Measurements from ENCODE around the gene TPPP3. TPM values are rescaled to one million over a fixed set of nuclear protein-coding genes. Genes with fewer than 3 reads are reported as not detected.

Gene TPPP3
- total RNA-seq, 8 experiments from 2014 or later: 0.85 to 247 (median 33.2) TPM

DNA sequence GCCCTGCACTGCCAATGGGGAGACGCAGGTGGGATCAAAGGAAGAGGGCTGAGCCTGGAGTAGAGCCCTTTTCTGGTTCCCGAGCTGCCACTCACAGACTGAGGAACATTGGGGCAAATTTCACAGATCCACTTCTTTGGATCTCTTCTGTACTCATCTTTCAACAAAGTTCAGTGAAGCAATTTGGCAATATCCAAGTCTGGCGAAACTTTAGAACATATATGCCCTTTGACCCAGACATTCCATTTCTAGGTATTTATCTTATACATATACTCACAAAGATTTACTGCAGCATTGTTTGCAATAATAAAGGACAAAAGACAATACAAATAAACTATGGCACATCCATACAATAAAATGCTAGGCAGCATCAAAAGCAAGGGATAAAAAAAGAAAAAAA is 18.0 kb upstream of the TPPP3 start:
- in situ Hi-C loops (cut with MboI; ENCODE audit: low pct_unique_long_range_greater_than_20kb in 2 of 9, low sequenced_read_pairs in 9 of 9, unreplicated experiment in 9 of 9): loop anchor here in 4 of 9 experiments (25.0 kb wide), 3 partner anchors 149 to 474 kb away; partner anchors contain the start of genes CES2 (in 1 of the 4), CIAO2B (in 1 of the 4), FHOD1 (in 1 of the 4) and RRAD (in 1 of the 4)
- ATAC-seq (replicated peaks in 6 of 8): no peak
- Histone ChIP-seq H3K4me3 (no peak overlapping the region), H3K4me1 (replicated peaks in 1 of 2) (peaks cover 2 to 16% of the 10 kb centered on the region in 2 donors), H3K27ac (no peak overlapping the region)
- WGBS, 10 experiments: 74 to 100% (median 100%) methylated on average over 1 to 3 of the region's 3 CpGs; no CpG with 5 or more reads in 3 of the 10 experiments

- H3K27ac ChIP-seq: no peak overlapping the region
- no peak for ATAC-seq (replicated peaks in 6 of 8)
- in situ Hi-C loops (cut with MboI; ENCODE audit: low pct_unique_long_range_greater_than_20kb in 2 of 9, low sequenced_read_pairs in 9 of 9, unreplicated experiment in 9 of 9): loop anchor here in 4 of 9 experiments (25.0 kb wide), 3 partner anchors 147 to 472 kb away; partner anchors contain the start of genes CES2 (in 1 of the 4), CIAO2B (in 1 of the 4), FHOD1 (in 1 of the 4) and RRAD (in 1 of the 4)
- H3K4me3 ChIP-seq: no peak overlapping the region
- peaks cover 0 to 10% of the 10 kb centered on the region in 2 donors for H3K4me1 ChIP-seq (replicated peaks in 1 of 2)
- 80 to 100% (median 100%) methylated on average over 1 to 3 of the region's 9 CpGs; no CpG with 5 or more reads in 6 of the 10 experiments for WGBS, 10 experiments
Measured at GRCh38 chr16:67409631-67410030, 16.3 kb upstream of the TPPP3 start.

DNA sequence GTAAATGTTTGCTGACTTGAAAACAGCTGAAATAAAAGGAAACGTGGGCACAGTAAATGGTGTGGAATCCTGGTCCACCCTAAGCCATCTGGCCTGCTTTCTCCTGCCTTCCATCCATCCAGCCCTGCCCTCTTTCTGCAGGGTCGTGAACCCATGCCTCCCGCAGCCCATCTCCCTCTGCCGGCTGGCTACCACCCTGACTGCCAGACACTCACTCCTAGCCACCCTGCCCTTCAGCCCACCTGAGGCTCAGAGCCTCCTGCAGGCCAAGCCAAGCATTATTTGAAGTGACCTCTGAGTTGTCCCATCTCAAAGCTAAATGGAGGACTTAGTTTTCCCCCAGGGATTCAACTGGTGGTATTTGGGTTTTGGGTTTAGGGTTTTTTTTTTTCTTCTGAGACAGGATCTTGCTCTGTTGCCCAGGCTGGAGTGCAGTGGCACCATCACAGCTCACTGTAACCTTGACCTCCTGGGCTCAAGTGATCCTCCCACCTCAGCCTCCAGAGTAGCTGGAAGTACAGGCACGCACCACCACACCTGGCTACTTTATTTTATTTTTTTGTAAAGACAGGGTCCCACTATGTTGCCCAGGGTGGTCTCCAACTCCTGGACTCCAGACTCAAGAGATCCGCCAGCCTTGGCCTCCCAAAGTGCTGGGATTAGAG is 14.6 kb upstream of the TPPP3 start:
- WGBS, 10 experiments: 20 to 100% (median 60%) methylated on average over 1 to 4 of the region's 6 CpGs; no CpG with 5 or more reads in 4 of the 10 experiments
- ATAC-seq (replicated peaks in 6 of 8): peak in 2 of 8 experiments; percentile 25 to 65
- no peaks in the 10 kb centered on the region for H3K4me1 ChIP-seq (replicated peaks in 1 of 2)
- in situ Hi-C loops (cut with MboI; ENCODE audit: low pct_unique_long_range_greater_than_20kb in 2 of 9, low sequenced_read_pairs in 9 of 9, unreplicated experiment in 9 of 9): loop anchor here in 4 of 9 experiments (25.0 kb wide), 3 partner anchors 146 to 471 kb away; partner anchors contain the start of genes CES2 (in 1 of the 4), CIAO2B (in 1 of the 4), FHOD1 (in 1 of the 4) and RRAD (in 1 of the 4)
- no peak overlapping the region for H3K27ac ChIP-seq
- no peak overlapping the region for H3K4me3 ChIP-seq

DNA sequence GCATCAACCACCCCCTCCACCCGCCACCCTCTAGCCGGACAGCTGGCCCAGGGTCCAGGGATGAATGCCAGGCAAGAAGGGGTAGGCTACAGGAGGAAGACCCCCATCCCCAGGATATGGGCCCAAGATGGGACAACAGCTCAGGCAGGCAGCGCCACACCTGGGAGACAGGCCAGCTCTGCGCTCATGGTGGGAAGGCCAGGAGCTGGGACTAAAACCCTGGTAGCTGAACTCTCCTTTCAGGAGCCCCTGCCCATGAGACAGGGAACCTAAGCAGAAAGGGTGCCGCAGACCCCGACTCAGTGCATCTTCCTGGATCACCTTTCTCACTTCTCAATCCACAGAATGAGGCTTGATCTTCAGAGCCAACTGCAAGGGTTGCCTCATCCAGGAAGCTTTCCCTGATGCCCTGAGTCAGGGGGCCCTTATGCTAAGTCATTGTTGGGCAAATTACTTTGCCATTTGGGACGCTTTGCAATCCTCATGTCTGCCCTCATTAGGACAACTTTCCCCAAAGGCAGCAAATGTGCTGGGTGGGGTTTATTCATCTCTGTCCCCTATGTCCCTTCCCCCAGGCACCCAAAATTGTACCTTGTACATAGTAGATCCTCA is 14.0 kb upstream of the TPPP3 start:
- ATAC-seq (replicated peaks in 6 of 8): no peak
- WGBS, 10 experiments: 23 to 100% (median 91%) methylated on average over 1 to 6 of the region's 7 CpGs; no CpG with 5 or more reads in 4 of the 10 experiments
- in situ Hi-C loops (cut with MboI; ENCODE audit: low pct_unique_long_range_greater_than_20kb in 2 of 9, low sequenced_read_pairs in 9 of 9, unreplicated experiment in 9 of 9): loop anchor here in 4 of 9 experiments (25.0 kb wide), 3 partner anchors 145 to 470 kb away; partner anchors contain the start of genes CES2 (in 1 of the 4), CIAO2B (in 1 of the 4), FHOD1 (in 1 of the 4) and RRAD (in 1 of the 4)
- no peak overlapping the region for H3K4me3 ChIP-seq
- H3K4me1 ChIP-seq (replicated peaks in 1 of 2): peaks cover 0 to under 1% of the 10 kb centered on the region in 2 donors
- H3K27ac ChIP-seq: no peak overlapping the region

DNA sequence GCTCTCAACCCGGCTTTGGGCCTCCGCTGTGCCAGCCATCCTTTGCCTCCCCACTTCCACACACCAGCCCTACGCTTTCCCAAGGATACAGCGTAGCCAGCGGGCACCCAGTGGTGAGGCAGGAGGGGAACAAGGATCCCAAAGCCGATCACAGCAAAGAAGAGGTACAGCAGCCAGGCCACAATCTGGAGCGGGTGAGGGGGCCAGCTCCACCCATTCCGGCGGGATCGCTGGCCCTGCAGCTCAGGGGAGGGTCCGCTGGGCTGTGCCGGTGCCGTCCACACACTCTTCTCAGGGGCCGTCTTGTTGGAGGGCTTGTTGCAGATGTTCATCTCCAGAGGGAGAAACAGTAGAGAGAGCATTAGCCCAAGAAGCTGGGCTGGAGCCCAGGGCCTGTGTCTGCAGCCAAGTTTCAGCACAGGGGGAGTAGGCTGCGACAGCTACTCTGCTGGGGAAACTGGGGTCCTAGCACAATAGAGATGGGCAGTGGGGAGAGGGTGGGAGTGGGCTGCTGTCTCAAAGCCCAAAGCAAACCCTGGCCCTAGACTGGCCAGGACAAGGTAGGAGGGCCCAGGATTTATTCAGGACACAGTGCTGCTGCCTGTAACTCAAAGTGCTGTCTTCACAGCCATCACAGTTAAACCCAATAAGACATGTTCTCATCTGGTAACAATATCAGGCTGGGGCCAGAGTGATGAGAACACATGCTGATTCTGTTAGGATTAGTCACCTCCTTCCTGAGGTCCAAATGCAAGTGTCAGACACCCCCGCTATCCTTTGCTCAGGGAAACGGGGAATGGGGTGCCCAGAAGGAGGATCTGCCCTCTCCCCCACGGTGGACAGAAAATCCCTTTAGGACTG is 13.0 kb upstream of the TPPP3 start:
- in situ Hi-C loops (cut with MboI; ENCODE audit: low pct_unique_long_range_greater_than_20kb in 2 of 9, low sequenced_read_pairs in 9 of 9, unreplicated experiment in 9 of 9): loop anchor here in 4 of 9 experiments (25.0 kb wide), 3 partner anchors 144 to 469 kb away; partner anchors contain the start of genes CES2 (in 1 of the 4), CIAO2B (in 1 of the 4), FHOD1 (in 1 of the 4) and RRAD (in 1 of the 4)
- 0 to 100% (median 76%) methylated on average over 1 to 4 of the region's 18 CpGs; no CpG with 5 or more reads in 4 of the 10 experiments for WGBS, 10 experiments
- Histone ChIP-seq H3K27ac (no peak overlapping the region), H3K4me3 (no peak overlapping the region), H3K4me1 (replicated peaks in 1 of 2) (peaks cover 0 to 6% of the 10 kb centered on the region in 2 donors)
- ATAC-seq (replicated peaks in 6 of 8): peak; percentile 31 to 93 (median 49)

- Histone ChIP-seq H3K4me3 (no peak overlapping the region), H3K4me1 (replicated peaks in 1 of 2) (peaks cover 0 to 6% of the 10 kb centered on the region in 2 donors), H3K27ac (no peak overlapping the region)
- WGBS, 10 experiments: 60 to 92% (median 85%) methylated on average over 1 to 4 of the region's 8 CpGs; no CpG with 5 or more reads in 7 of the 10 experiments
- in situ Hi-C loops (cut with MboI; ENCODE audit: low pct_unique_long_range_greater_than_20kb in 2 of 9, low sequenced_read_pairs in 9 of 9, unreplicated experiment in 9 of 9): loop anchor here in 4 of 9 experiments (25.0 kb wide), 3 partner anchors 143 to 468 kb away; partner anchors contain the start of genes CES2 (in 1 of the 4), CIAO2B (in 1 of the 4), FHOD1 (in 1 of the 4) and RRAD (in 1 of the 4)
- ATAC-seq (replicated peaks in 6 of 8): no peak
Measured at GRCh38 chr16:67405336-67405735, 12.0 kb upstream of the TPPP3 start.

GRCh38 chr16:67404740-67405226 is 11.5 kb upstream of the TPPP3 start:
- Histone ChIP-seq H3K27ac (no peak overlapping the region), H3K4me1 (replicated peaks in 1 of 2) (peaks cover 3 to 9% of the 10 kb centered on the region in 2 donors), H3K4me3 (no peak overlapping the region)
- WGBS, 10 experiments: 80 to 100% (median 93%) methylated on average over 1 to 3 of the region's 5 CpGs; no CpG with 5 or more reads in 1 of the 10 experiments
- ATAC-seq (replicated peaks in 6 of 8): no peak
- in situ Hi-C loops (cut with MboI; ENCODE audit: low pct_unique_long_range_greater_than_20kb in 2 of 9, low sequenced_read_pairs in 9 of 9, unreplicated experiment in 9 of 9): loop anchor here in 4 of 9 experiments (25.0 kb wide), 3 partner anchors 142 to 467 kb away; partner anchors contain the start of genes CES2 (in 1 of the 4), CIAO2B (in 1 of the 4), FHOD1 (in 1 of the 4) and RRAD (in 1 of the 4)

DNA sequence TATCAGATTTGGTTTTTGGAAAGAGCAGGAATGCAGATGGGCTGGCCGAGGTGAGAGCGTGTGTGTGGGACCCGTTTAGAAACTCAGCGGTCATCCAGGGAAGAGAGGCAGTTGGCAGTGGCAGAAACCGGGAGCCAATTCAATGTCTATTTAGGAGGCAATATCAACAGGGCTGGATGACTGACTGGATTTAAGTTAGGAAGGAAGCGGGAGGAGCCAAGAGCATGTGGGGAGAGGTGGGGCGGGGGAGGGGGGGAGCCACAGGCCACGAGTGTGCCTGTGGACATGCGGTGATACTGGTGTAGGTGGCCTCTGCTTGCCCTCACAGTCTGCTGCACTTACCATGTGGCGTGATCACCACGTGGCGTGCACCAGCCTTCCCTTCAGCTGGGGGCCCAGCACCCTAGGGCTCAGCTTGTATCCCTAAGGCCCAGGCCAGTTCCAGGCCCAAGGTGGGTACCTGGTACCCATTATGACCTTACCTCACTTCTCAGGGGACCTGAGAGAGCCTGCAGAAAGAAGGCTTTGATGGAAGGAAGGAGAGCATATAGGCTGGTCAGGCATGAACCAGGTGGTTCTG is 10.8 kb upstream of the TPPP3 start:
- 90 to 100% (median 97%) methylated on average over 1 to 4 of the region's 12 CpGs; no CpG with 5 or more reads in 6 of the 10 experiments for WGBS, 10 experiments
- Histone ChIP-seq H3K4me1 (replicated peaks in 1 of 2) (peaks cover 5 to 15% of the 10 kb centered on the region in 2 donors), H3K27ac (no peak overlapping the region), H3K4me3 (no peak overlapping the region)
- in situ Hi-C loops (cut with MboI; ENCODE audit: low pct_unique_long_range_greater_than_20kb in 2 of 9, low sequenced_read_pairs in 9 of 9, unreplicated experiment in 9 of 9): loop anchor here in 4 of 9 experiments (25.0 kb wide), 3 partner anchors 142 to 467 kb away; partner anchors contain the start of genes CES2 (in 1 of the 4), CIAO2B (in 1 of the 4), FHOD1 (in 1 of the 4) and RRAD (in 1 of the 4)
- no peak for ATAC-seq (replicated peaks in 6 of 8)

- peaks cover 25 to 33% of the 10 kb centered on the region in 2 donors for H3K4me1 ChIP-seq (replicated peaks in 1 of 2)
- no peak overlapping the region for H3K4me3 ChIP-seq
- H3K27ac ChIP-seq: no peak overlapping the region
- WGBS, 10 experiments: 71 to 100% (median 95%) methylated on average over 1 to 11 of the region's 14 CpGs; no CpG with 5 or more reads in 7 of the 10 experiments
- no peak for ATAC-seq (replicated peaks in 6 of 8)
- in situ Hi-C loops (cut with MboI; ENCODE audit: low pct_unique_long_range_greater_than_20kb in 2 of 9, low sequenced_read_pairs in 9 of 9, unreplicated experiment in 9 of 9): loop anchor here in 4 of 9 experiments (25.0 kb wide), 3 partner anchors 139 to 464 kb away; partner anchors contain the start of genes CES2 (in 1 of the 4), CIAO2B (in 1 of the 4), FHOD1 (in 1 of the 4) and RRAD (in 1 of the 4)
Measured at GRCh38 chr16:67400901-67401300, 7.6 kb upstream of the TPPP3 start.

DNA sequence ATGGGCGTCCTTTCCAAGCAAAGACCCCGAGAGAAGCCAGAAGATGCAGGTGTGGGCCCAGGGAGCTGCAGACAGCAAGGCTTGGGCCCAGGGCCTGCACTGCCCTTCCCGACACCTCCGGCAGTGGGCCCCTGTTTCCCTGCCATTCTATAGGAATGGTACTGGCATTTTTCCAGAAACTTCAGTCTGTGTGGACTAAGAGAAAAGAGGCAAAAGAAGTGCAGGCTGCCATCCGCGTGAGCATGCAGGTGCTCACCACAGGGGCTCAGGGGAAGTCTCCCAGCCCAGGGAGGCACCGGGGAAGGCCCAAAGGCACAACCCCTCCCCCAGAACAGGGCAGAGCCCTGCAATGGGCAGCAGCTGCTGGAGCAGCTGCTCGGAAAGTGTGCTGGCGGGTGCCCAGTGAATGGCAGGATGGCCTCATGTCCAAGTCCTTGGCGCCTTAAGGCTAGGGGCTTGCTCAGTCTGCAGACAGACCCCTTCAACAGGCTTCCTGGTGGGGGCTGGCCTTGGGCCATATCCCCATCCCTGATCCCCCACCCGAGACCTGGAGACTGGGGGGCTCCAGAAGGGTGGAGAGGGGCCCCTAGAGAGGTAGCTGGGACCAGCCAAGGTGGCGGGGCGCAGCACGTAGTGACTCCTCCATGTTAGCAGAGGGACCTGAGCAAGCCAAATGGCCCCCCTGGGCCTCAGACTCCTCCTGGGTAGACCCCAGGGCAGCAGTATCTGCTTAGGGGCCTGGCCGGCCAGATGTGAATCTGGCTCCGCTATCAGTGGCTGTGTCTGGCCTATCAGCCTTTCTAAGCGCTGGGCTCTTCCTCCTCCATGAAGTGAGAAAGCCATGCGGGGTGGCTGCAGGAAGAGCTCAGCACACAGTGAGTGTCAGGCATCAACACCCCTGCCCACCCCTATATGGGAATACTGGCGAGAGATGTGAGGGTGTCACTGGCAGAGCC is 6.7 kb upstream of the TPPP3 start:
- ATAC-seq (replicated peaks in 6 of 8): peak in 5 of 8 experiments; percentile 1 to 46 (median 4)
- no peak overlapping the region for H3K27ac ChIP-seq
- H3K4me1 ChIP-seq (replicated peaks in 1 of 2): peaks cover 33 to 42% of the 10 kb centered on the region in 2 donors
- in situ Hi-C loops (cut with MboI; ENCODE audit: low pct_unique_long_range_greater_than_20kb in 2 of 9, low sequenced_read_pairs in 9 of 9, unreplicated experiment in 9 of 9): loop anchor here in 4 of 9 experiments (25.0 kb wide), 3 partner anchors 138 to 463 kb away; partner anchors contain the start of genes CES2 (in 1 of the 4), CIAO2B (in 1 of the 4), FHOD1 (in 1 of the 4) and RRAD (in 1 of the 4)
- WGBS, 10 experiments: 20 to 100% (median 60%) methylated on average over 2 to 3 of the region's 19 CpGs; no CpG with 5 or more reads in 5 of the 10 experiments
- H3K4me3 ChIP-seq: no peak overlapping the region
